Upper lobe of left lung (tissue), 6 donors: ENCODE data around the gene VAT1. TPM values are rescaled to one million over a fixed set of nuclear protein-coding genes. Genes with fewer than 3 reads are reported as not detected.

ENCODE experiments used
- ATAC-seq, 2 donors: fragments of 200-7000 bp; cut with Tn5 transposase; one replicate each; pipeline ENCODE4 v1.9.1; 2022; ENCODE audit warnings: mild to moderate bottlenecking in 2 of 2, moderate library complexity in 2 of 2; ENCODE audit not compliant: low FRiP score in 2 of 2
- DNase-seq, 2 donors: peaks; one replicate each; pipeline ENCODE4 v3.0.0-alpha.2; 2019 to 2020
- H3K27ac ChIP-seq, 4 donors: fragments of 200-600 bp; sonication (generic); one replicate each; pipeline ENCODE4 v1.5.1; 2016 to 2019
- H3K27me3 ChIP-seq, 4 donors: fragments of 200-600 bp; sonication (generic); one replicate each; pipeline ENCODE4 v1.5.1; 2017 to 2019
- H3K36me3 ChIP-seq, 4 donors: fragments of 200-600 bp; sonication (generic); one replicate each; pipeline ENCODE4 v1.5.1; 2016 to 2019
- H3K4me1 ChIP-seq, 4 donors: fragments of 200-600 bp; sonication (generic); one replicate each; pipeline ENCODE4 v1.5.1; 2018 to 2019
- H3K4me3 ChIP-seq, 4 donors: fragments of 200-600 bp; sonication (generic); one replicate each; pipeline ENCODE4 v1.5.1; 2017 to 2019; ENCODE audit warnings: mild to moderate bottlenecking in 2 of 4, moderate library complexity in 1 of 4
- H3K9me3 ChIP-seq, 4 donors: fragments of 200-600 bp; sonication (generic); one replicate each; pipeline ENCODE4 v1.5.1; 2018 to 2019
- CTCF ChIP-seq, 6 experiments: fragments of 450-650 bp in 4 of 6; fragments of 200-600 bp in 2 of 6; sonication (generic) in 2 of 6; IDR thresholded peaks; one replicate each; pipeline ENCODE4 v1.5.1; 2016 to 2019; ENCODE audit warnings: antibody characterized with exemption in 6 of 6
- EP300 ChIP-seq, 4 donors: sonication (generic); formaldehyde crosslinking; IDR thresholded peaks; one replicate each; pipeline ENCODE4 v1.5.1; 2017; ENCODE audit warnings: antibody characterized with exemption in 4 of 4, control low read depth in 2 of 4
- POLR2A ChIP-seq, 4 donors: fragments of 450-650 bp; IDR thresholded peaks; one replicate each; pipeline ENCODE4 v1.5.1; 2016 to 2017; ENCODE audit warnings: antibody characterized with exemption in 4 of 4, mild to moderate bottlenecking in 2 of 4
- POLR2AphosphoS5 ChIP-seq, 2 donors: sonication (generic); formaldehyde crosslinking; IDR thresholded peaks; one replicate each; pipeline ENCODE4 v1.5.1; 2017; ENCODE audit warnings: antibody characterized with exemption in 2 of 2
- WGBS, 2 donors: methylation state at CpG; one replicate each; pipeline ENCODE4 v1.1.5; 2017 to 2018; 5-methylcytosine and 5-hydroxymethylcytosine counted together
- total RNA-seq, 6 donors: library from RNA; depleted of rRNA in 4 of 6; stranded (reverse); fragments of >200 nt in 4 of 6; gene quantifications; one replicate each; pipeline versions ENCODE4 v1.1.0 to v1.2.1, GENCODE V29; 2016 to 2021
- donor health status: DM: no; HTN: no; CAD: no; lungs with moderate emphysema.
- donor health status: DM: no; HTN: yes; CAD: no; lungs with severe emphysema.

VAT1 gene
- total RNA-seq: 100 to 1,000 TPM; 122 to 343 (median 222) TPM

GRCh38 chr17:43021741-43022512 is at the start of gene VAT1:
Gene VAT1, minus strand, starts transcription at chr17:43022385. Its CDS starts 63 bp downstream, at chr17:43022322.
- peak; percentile 83 to 89 for ATAC-seq
- H3K27me3 ChIP-seq: no peaks in the 10 kb centered on the region
- H3K4me3 ChIP-seq: peak within 1 kb of the TSS; percentile 89 to 100 (median 99)
- WGBS, 2 donors: 0 to 1% methylated on average over 7 to 55 of the region's 80 CpGs
- peak within 1 kb of the TSS; percentile 77 to 97 (median 88) for H3K27ac ChIP-seq
- no peaks in the 10 kb centered on the region for H3K9me3 ChIP-seq
- DNase-seq: peak; percentile 85 to 97
- peaks cover 36 to 64% (median 49%) of the 10 kb centered on the region in 4 donors for H3K4me1 ChIP-seq
- peaks cover 0 to 20% (median 5%) of the 10 kb centered on the region in 4 donors for H3K36me3 ChIP-seq
- no peak for TF ChIP-seq EP300 (IDR thresholded peaks at IDR 0.05)
- peak in 1 of 6 experiments; percentile 5 for TF ChIP-seq CTCF (IDR thresholded peaks at IDR 0.05)
- TF ChIP-seq POLR2AphosphoS5 (IDR thresholded peaks at IDR 0.05): peak; percentile 60 to 85
- TF ChIP-seq POLR2A (IDR thresholded peaks at IDR 0.05): peak in 2 of 4 donors; percentile 46 to 68

GRCh38 chr17:43070872-43071271 is 48.7 kb upstream of the VAT1 start:
- TF ChIP-seq CTCF (IDR thresholded peaks at IDR 0.05): no peak
- no peak for TF ChIP-seq POLR2AphosphoS5 (IDR thresholded peaks at IDR 0.05)
- H3K4me1 ChIP-seq: no peaks in the 10 kb centered on the region
- no peak for ATAC-seq
- H3K36me3 ChIP-seq: no peaks in the 10 kb centered on the region
- H3K9me3 ChIP-seq: no peaks in the 10 kb centered on the region
- WGBS, 2 donors: 82 to 86% methylated on average over 1 of the region's 1 CpG
- no peak overlapping the region for H3K27ac ChIP-seq
- H3K27me3 ChIP-seq: no peaks in the 10 kb centered on the region
- no peak overlapping the region for H3K4me3 ChIP-seq
- no peak for DNase-seq

GRCh38 chr17:43070257-43070656 is 48.1 kb upstream of the VAT1 start:
- no peaks in the 10 kb centered on the region for H3K36me3 ChIP-seq
- H3K9me3 ChIP-seq: no peaks in the 10 kb centered on the region
- H3K4me1 ChIP-seq: no peaks in the 10 kb centered on the region
- H3K27ac ChIP-seq: no peak overlapping the region
- no peak for ATAC-seq
- WGBS, 2 donors: 55 to 83% methylated on average over 1 of the region's 1 CpG
- no peak overlapping the region for H3K4me3 ChIP-seq
- DNase-seq: no peak
- no peak for TF ChIP-seq CTCF (IDR thresholded peaks at IDR 0.05)
- TF ChIP-seq POLR2AphosphoS5 (IDR thresholded peaks at IDR 0.05): no peak
- TF ChIP-seq POLR2A (IDR thresholded peaks at IDR 0.05): no peak
- no peak for TF ChIP-seq EP300 (IDR thresholded peaks at IDR 0.05)
- H3K27me3 ChIP-seq: no peaks in the 10 kb centered on the region

GRCh38 chr17:43069368-43069898 is 47.2 kb upstream of the VAT1 start:
- Histone ChIP-seq H3K36me3 (no peaks in the 10 kb centered on the region), H3K27ac (no peak overlapping the region), H3K4me1 (no peaks in the 10 kb centered on the region), H3K9me3 (no peaks in the 10 kb centered on the region), H3K27me3 (no peaks in the 10 kb centered on the region), H3K4me3 (no peak overlapping the region)
- no peak for ATAC-seq
- TF ChIP-seq POLR2AphosphoS5 (IDR thresholded peaks at IDR 0.05) (no peak), POLR2A (IDR thresholded peaks at IDR 0.05) (no peak), CTCF (IDR thresholded peaks at IDR 0.05) (no peak), EP300 (IDR thresholded peaks at IDR 0.05) (no peak)
- no peak for DNase-seq
- 73 to 79% methylated on average over 3 of the region's 3 CpGs for WGBS, 2 donors
